K562 (cell line): ENCODE results near the gene SHE. TPM values are rescaled to one million over a fixed set of nuclear protein-coding genes. Genes with fewer than 3 reads are reported as not detected.
A peak's percentile ranks its signal among the peaks of the same experiment; 100 is the strongest.

Experiments
- CREB1 ChIP-seq, 2 experiments: sonication (generic) in 1 of 2; formaldehyde crosslinking in 1 of 2; IDR thresholded peaks; 2 replicates each; pipeline versions ENCODE4 v1.6.1 to v1.8.0; 2012 to 2022; ENCODE audit warnings: inconsistent platforms in 1 of 2, mild to moderate bottlenecking in 1 of 2, missing genetic modification reagents in 1 of 2, moderate library complexity in 1 of 2
- EP300 ChIP-seq: IDR thresholded peaks from 2 replicates; pipeline ENCODE4 v1.6.1; 2012; ENCODE audit warnings: low read length, improper control_type of control experiment
- ETV5 ChIP-seq: sonication (generic); formaldehyde crosslinking; IDR thresholded peaks from 2 replicates; pipeline ENCODE4 v1.4.0; 2020; ENCODE audit warnings: low read depth, mild to moderate bottlenecking, missing genetic modification reagents
- HDAC3 ChIP-seq: fragments of 450-650 bp; IDR thresholded peaks from 2 replicates; pipeline ENCODE4 v1.6.1; 2018; ENCODE audit warnings: borderline replicate concordance, mild to moderate bottlenecking, moderate library complexity; ENCODE audit not compliant: partially characterized antibody
- LEF1 ChIP-seq: fragments of 450-650 bp; IDR thresholded peaks from 2 replicates; pipeline ENCODE4 v1.6.1; 2016; ENCODE audit warnings: mild to moderate bottlenecking
- MXI1 ChIP-seq: IDR thresholded peaks from 2 replicates; pipeline ENCODE4 v1.6.1; 2011; ENCODE audit warnings: low read depth, mild to moderate bottlenecking, improper control_type of control experiment, low read length
- POLR2H ChIP-seq: IDR thresholded peaks from 2 replicates; pipeline ENCODE4 v1.6.1; 2016; ENCODE audit warnings: missing genetic modification characterization, low read depth, mild to moderate bottlenecking, control low read depth, missing compliant biosample characterization, moderate library complexity
- RBM17 ChIP-seq: fragments of 200-400 bp; formaldehyde crosslinking; IDR thresholded peaks from 2 replicates; pipeline ENCODE4 v1.6.1; 2017; ENCODE audit warnings: low read depth, mild to moderate bottlenecking, low read length, borderline replicate concordance
- SMARCB1 ChIP-seq: IDR thresholded peaks from 2 replicates; pipeline ENCODE4 v1.6.1; 2011; ENCODE audit warnings: improper control_type of control experiment, low read depth; ENCODE audit not compliant: insufficient read length
- SMC3 ChIP-seq: conservative IDR thresholded peaks from 2 replicates; pipeline ENCODE4 v1.6.1; 2011; ENCODE audit warnings: low read depth, low read length, improper control_type of control experiment; ENCODE audit not compliant: insufficient read depth
- SPI1 ChIP-seq: IDR thresholded peaks from 2 replicates; pipeline ENCODE4 v1.6.1; 2011; ENCODE audit warnings: low read depth, low read length, control low read depth, borderline replicate concordance
- SRF ChIP-seq, 2 experiments: fragments of 250-450, 450-650 bp in 1 of 2; sonication (Bioruptor Pico) in 1 of 2; sonication (generic) in 1 of 2; formaldehyde crosslinking; IDR thresholded peaks; 2 replicates each; pipeline versions ENCODE4 v1.5.0 to v1.5.1; 2020 to 2022; ENCODE audit warnings: mild to moderate bottlenecking in 1 of 2, missing genetic modification reagents in 1 of 2
- TCF7 ChIP-seq: sonication (generic); IDR thresholded peaks from 2 replicates; pipeline ENCODE4 v1.6.1; 2016; ENCODE audit warnings: antibody characterized with exemption, borderline replicate concordance
- ZBTB2 ChIP-seq: fragments of 450-650 bp; IDR thresholded peaks from 2 replicates; pipeline ENCODE4 v1.6.1; 2016; ENCODE audit warnings: antibody characterized with exemption
- ZBTB7A ChIP-seq: IDR thresholded peaks from 2 replicates; pipeline ENCODE4 v1.6.1; 2011; ENCODE audit warnings: low read depth, mild to moderate bottlenecking, low read length, moderate library complexity, borderline replicate concordance; ENCODE audit not compliant: control insufficient read depth
- ZNF586 ChIP-seq: fragments of 450-650 bp; formaldehyde crosslinking; conservative IDR thresholded peaks from 2 replicates; pipeline ENCODE4 v1.4.0; 2020; ENCODE audit warnings: mild to moderate bottlenecking, moderate library complexity
- ZNF766 ChIP-seq: fragments of 200-800 bp; sonication (Bioruptor generic); conservative IDR thresholded peaks from 2 replicates; pipeline ENCODE4 v1.6.1; 2016; ENCODE audit warnings: missing genetic modification characterization, missing compliant biosample characterization
- polyA plus RNA-seq, 8 experiments: library from polyadenylated mRNA; depleted of rRNA in 4 of 8; stranded (reverse) in 5 of 8; unstranded in 3 of 8; fragments of >200 nt; fragmentation: Nextera tagmentation in 2 of 8; fragmentation: Illumina TruSeq in 1 of 8; extraction: Ambion mirVana in 2 of 8; extraction: Trizol in 1 of 8; gene quantifications; 2 replicates each; pipeline versions ENCODE4 v1.2.1 to v1.2.3, GENCODE V29; 2011 to 2014; ENCODE audit warnings: inconsistent platforms in 1 of 8, missing spikeins in 1 of 8
- total RNA-seq, 7 experiments: library from RNA; depleted of rRNA in 6 of 7; stranded (reverse); fragments of >200 nt in 6 of 7; fragmentation: Illumina TruSeq in 2 of 7; extraction: Trizol in 2 of 7; gene quantifications; 2 replicates each; pipeline versions ENCODE4 v1.2.1 to v1.2.3, GENCODE V29; 2011 to 2021; ENCODE audit warnings: low replicate concordance in 1 of 7
- TF ChIP-seq, protein P1 (sequence below): fragments of 450-650 bp; IDR thresholded peaks from 2 replicates; pipeline ENCODE4 v1.6.1; 2018; ENCODE audit not compliant: partially characterized antibody
- TF ChIP-seq, protein P2 (sequence below), 2 experiments: fragments of 200-800 bp in 1 of 2; sonication (Bioruptor generic) in 1 of 2; sonication (generic) in 1 of 2; formaldehyde crosslinking in 1 of 2; IDR thresholded peaks in 1 of 2; conservative IDR thresholded peaks in 1 of 2; 2 replicates each; pipeline versions ENCODE4 v1.5.0 to v1.6.1; 2016 to 2020; ENCODE audit warnings: missing compliant biosample characterization in 1 of 2, missing genetic modification characterization in 1 of 2, missing genetic modification reagents in 1 of 2

SHE gene
- total and polyA plus RNA-seq, 9 of the 15 experiments (the other 6 are each of a cell fraction or from before 2014, with no cell fraction given): 0.01 to 0.05 TPM; not detected in 7

DNA sequence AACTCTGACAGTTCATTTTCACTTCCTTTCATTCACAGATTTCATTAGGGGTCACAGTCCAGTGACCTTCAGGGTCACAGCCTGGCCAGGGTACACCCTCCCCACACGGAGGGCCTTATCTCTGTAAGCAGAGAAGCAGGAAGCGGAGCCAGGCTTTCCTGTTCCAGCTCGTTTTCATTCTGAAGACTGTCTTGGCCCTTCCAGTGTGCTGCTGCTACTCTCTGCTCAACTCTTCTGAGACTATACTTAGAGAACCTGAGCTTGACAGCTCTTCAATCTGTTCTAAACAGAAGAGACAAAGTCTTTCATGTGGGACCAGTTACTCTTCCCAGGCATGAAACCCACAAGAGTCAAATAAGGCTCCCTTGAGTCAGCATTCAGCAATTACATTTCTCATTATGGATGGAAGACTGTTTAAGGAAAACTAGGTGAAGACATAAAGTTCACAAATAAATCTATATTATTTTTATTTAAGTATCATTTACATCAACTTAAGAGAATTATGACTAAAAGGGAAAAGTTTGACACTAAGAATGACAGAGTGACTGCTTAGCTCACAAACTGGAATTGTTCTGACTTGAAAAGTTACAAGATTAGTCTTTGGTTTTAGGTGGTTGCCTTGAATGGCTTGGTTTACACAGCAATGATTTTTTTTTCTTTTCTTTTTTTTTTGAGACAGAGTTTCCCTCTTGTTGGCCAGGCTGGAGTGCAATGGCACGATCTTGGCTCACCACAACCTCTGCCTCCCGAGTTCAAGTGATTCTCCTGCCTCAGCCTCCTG, 5.0 kb downstream of the SHE start (continued):
- TF ChIP-seq HDAC3: peak; percentile 51
- peak; percentile 83 for TF ChIP-seq ETV5 (CRISPR knock-in tag)
- TF ChIP-seq SMC3: no peak
- peak; percentile 49; the same call in 1 of the 2 replicates for TF ChIP-seq ZNF766 (CRISPR knock-in tag)
- peak; percentile 84 for TF ChIP-seq EP300
- TF ChIP-seq POLR2H: no peak
- no peak for TF ChIP-seq ZBTB2
- no peak for TF ChIP-seq SMARCB1
- no peak for TF ChIP-seq ZNF586 (CRISPR knock-in tag)
- peak; percentile 84 for TF ChIP-seq LEF1
- TF ChIP-seq SRF (CRISPR knock-in tag; IDR thresholded peaks at IDR 0.05): no peak
- TF ChIP-seq MXI1: no peak
- TF ChIP-seq, protein P1, sequence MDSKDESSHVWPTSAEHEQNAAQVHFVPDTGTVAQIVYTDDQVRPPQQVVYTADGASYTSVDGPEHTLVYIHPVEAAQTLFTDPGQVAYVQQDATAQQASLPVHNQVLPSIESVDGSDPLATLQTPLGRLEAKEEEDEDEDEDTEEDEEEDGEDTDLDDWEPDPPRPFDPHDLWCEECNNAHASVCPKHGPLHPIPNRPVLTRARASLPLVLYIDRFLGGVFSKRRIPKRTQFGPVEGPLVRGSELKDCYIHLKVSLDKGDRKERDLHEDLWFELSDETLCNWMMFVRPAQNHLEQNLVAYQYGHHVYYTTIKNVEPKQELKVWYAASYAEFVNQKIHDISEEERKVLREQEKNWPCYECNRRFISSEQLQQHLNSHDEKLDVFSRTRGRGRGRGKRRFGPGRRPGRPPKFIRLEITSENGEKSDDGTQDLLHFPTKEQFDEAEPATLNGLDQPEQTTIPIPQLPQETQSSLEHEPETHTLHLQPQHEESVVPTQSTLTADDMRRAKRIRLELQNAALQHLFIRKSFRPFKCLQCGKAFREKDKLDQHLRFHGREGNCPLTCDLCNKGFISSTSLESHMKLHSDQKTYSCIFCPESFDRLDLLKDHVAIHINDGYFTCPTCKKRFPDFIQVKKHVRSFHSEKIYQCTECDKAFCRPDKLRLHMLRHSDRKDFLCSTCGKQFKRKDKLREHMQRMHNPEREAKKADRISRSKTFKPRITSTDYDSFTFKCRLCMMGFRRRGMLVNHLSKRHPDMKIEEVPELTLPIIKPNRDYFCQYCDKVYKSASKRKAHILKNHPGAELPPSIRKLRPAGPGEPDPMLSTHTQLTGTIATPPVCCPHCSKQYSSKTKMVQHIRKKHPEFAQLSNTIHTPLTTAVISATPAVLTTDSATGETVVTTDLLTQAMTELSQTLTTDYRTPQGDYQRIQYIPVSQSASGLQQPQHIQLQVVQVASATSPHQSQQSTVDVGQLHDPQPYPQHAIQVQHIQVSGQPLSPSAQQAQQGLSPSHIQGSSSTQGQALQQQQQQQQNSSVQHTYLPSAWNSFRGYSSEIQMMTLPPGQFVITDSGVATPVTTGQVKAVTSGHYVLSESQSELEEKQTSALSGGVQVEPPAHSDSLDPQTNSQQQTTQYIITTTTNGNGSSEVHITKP: no peak
- no peak for TF ChIP-seq RBM17
- TF ChIP-seq SPI1: peak; percentile 58; the same call in 1 of the 2 replicates
- TF ChIP-seq CREB1 (IDR thresholded peaks at IDR 0.05): 0 out of 2 replicates have a peak, but pooled peaks have one; percentile 16
- TF ChIP-seq CREB1 (CRISPR knock-in tag; IDR thresholded peaks at IDR 0.05): no peak
- TF ChIP-seq, protein P2, sequence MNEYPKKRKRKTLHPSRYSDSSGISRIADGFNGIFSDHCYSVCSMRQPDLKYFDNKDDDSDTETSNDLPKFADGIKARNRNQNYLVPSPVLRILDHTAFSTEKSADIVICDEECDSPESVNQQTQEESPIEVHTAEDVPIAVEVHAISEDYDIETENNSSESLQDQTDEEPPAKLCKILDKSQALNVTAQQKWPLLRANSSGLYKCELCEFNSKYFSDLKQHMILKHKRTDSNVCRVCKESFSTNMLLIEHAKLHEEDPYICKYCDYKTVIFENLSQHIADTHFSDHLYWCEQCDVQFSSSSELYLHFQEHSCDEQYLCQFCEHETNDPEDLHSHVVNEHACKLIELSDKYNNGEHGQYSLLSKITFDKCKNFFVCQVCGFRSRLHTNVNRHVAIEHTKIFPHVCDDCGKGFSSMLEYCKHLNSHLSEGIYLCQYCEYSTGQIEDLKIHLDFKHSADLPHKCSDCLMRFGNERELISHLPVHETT (CRISPR knock-in tag; conservative IDR thresholded peaks at IDR 0.05 in 1 of 2, IDR thresholded peaks at IDR 0.05 in 1 of 2): 0 out of 4 replicates have a peak, but pooled peaks of 1 of the 2 experiments have one; percentile 54
- TF ChIP-seq ZBTB7A: peak; percentile 82; the same call in 1 of the 2 replicates
- 0 out of 2 replicates have a peak, but pooled peaks have one; percentile 72 for TF ChIP-seq TCF7
